ENCODE measurements around the gene GPR107. TPM values are rescaled to one million over a fixed set of nuclear protein-coding genes. Genes with fewer than 3 reads are reported as not detected.

The GPR107 gene
- total RNA-seq, 1 donor from 2014 or later, result 58.7 TPM

GRCh38 chr9:130147198-130147597 lies 93.5 kb downstream of the GPR107 start:
- Histone ChIP-seq H3K4me3 (ENCODE audit: insufficient read depth, low read depth, low read length) (no peak overlapping the region), H3K4me2 (ENCODE audit: low read length) (no peak overlapping the region), H3K27ac (ENCODE audit: low read depth, low read length) (no peak overlapping the region), H3K4me1 (ENCODE audit: insufficient read depth, low read length) (peaks cover 20% of the 10 kb centered on the region), H3K9ac (ENCODE audit: low read length) (no peak overlapping the region), H3K27me3 (ENCODE audit: insufficient read depth, low read length) (no peaks in the 10 kb centered on the region), H3K9me3 (ENCODE audit: insufficient read depth, low read depth, low read length) (no peaks in the 10 kb centered on the region), H3K79me2 (ENCODE audit: insufficient read depth, low read length) (no peaks in the 10 kb centered on the region), H3K36me3 (ENCODE audit: insufficient read depth, low read length) (no peaks in the 10 kb centered on the region), H2AFZ (ENCODE audit: low read depth, low read length) (no peak overlapping the region), H4K20me1 (ENCODE audit: insufficient read depth, low read length) (no peaks in the 10 kb centered on the region)
- Mint-ChIP-seq H3K36me3 (ENCODE audit: low read depth, unreplicated experiment) (peaks cover 2% of the 10 kb centered on the region), H3K27ac (ENCODE audit: unreplicated experiment) (no peak overlapping the region), H3K27me3 (ENCODE audit: low read depth, unreplicated experiment) (no peaks in the 10 kb centered on the region), H3K4me3 (ENCODE audit: unreplicated experiment) (no peak overlapping the region), H3K4me1 (ENCODE audit: low read depth, unreplicated experiment) (peaks cover 26% of the 10 kb centered on the region), H3K9me3 (ENCODE audit: unreplicated experiment) (peaks cover 3% of the 10 kb centered on the region)
- DNase-seq (ENCODE audit: low read depth), result no peak
- TF ChIP-seq EZH2 (IDR thresholded peaks at IDR 0.05; ENCODE audit: insufficient read depth, low read length) (no peak), CTCF (IDR thresholded peaks at IDR 0.05; ENCODE audit: insufficient read depth, low read depth, low read length) (no peak)
- FAIRE-seq, result no peak

GRCh38 chr9:130147910-130148309 lies 94.2 kb downstream of the GPR107 start:
- Histone ChIP-seq H2AFZ (ENCODE audit: low read depth, low read length) (no peak overlapping the region), H3K79me2 (ENCODE audit: insufficient read depth, low read length) (no peaks in the 10 kb centered on the region), H3K27me3 (ENCODE audit: insufficient read depth, low read length) (no peaks in the 10 kb centered on the region), H3K36me3 (ENCODE audit: insufficient read depth, low read length) (no peaks in the 10 kb centered on the region), H3K27ac (ENCODE audit: low read depth, low read length) (no peak overlapping the region), H3K4me1 (ENCODE audit: insufficient read depth, low read length) (peaks cover 20% of the 10 kb centered on the region), H3K9ac (ENCODE audit: low read length) (no peak overlapping the region), H3K4me2 (ENCODE audit: low read length) (no peak overlapping the region), H3K9me3 (ENCODE audit: insufficient read depth, low read depth, low read length) (no peaks in the 10 kb centered on the region), H4K20me1 (ENCODE audit: insufficient read depth, low read length) (no peaks in the 10 kb centered on the region), H3K4me3 (ENCODE audit: insufficient read depth, low read depth, low read length) (no peak overlapping the region)
- no peaks in the 10 kb centered on the region for H3K27me3 Mint-ChIP-seq (ENCODE audit: low read depth, unreplicated experiment)
- peaks cover 3% of the 10 kb centered on the region for H3K9me3 Mint-ChIP-seq (ENCODE audit: unreplicated experiment)
- TF ChIP-seq CTCF (IDR thresholded peaks at IDR 0.05; ENCODE audit: insufficient read depth, low read depth, low read length), result no peak
- TF ChIP-seq EZH2 (IDR thresholded peaks at IDR 0.05; ENCODE audit: insufficient read depth, low read length), result no peak
- H3K27ac Mint-ChIP-seq (ENCODE audit: unreplicated experiment), result no peak overlapping the region
- DNase-seq (ENCODE audit: low read depth) (no peak), FAIRE-seq (no peak)
- H3K36me3 Mint-ChIP-seq (ENCODE audit: low read depth, unreplicated experiment), result peaks cover 2% of the 10 kb centered on the region
- H3K4me1 Mint-ChIP-seq (ENCODE audit: low read depth, unreplicated experiment), result peaks cover 25% of the 10 kb centered on the region
- no peak overlapping the region for H3K4me3 Mint-ChIP-seq (ENCODE audit: unreplicated experiment)

- Mint-ChIP-seq H3K36me3 (ENCODE audit: low read depth, unreplicated experiment) (no peaks in the 10 kb centered on the region), H3K4me1 (ENCODE audit: low read depth, unreplicated experiment) (peaks cover 16% of the 10 kb centered on the region), H3K4me3 (ENCODE audit: unreplicated experiment) (no peak overlapping the region), H3K27ac (ENCODE audit: unreplicated experiment) (peak overlapping the region; percentile 53), H3K9me3 (ENCODE audit: unreplicated experiment) (peaks cover under 1% of the 10 kb centered on the region), H3K27me3 (ENCODE audit: low read depth, unreplicated experiment) (no peaks in the 10 kb centered on the region)
- peaks cover 10% of the 10 kb centered on the region for H3K4me1 ChIP-seq (ENCODE audit: insufficient read depth, low read length)
- TF ChIP-seq EZH2 (IDR thresholded peaks at IDR 0.05; ENCODE audit: insufficient read depth, low read length) (no peak), CTCF (IDR thresholded peaks at IDR 0.05; ENCODE audit: insufficient read depth, low read depth, low read length) (no peak)
- DNase-seq (ENCODE audit: low read depth), result no peak
- no peak for FAIRE-seq
- no peak overlapping the region for H2AFZ ChIP-seq (ENCODE audit: low read depth, low read length)
- H4K20me1 ChIP-seq (ENCODE audit: insufficient read depth, low read length), result no peaks in the 10 kb centered on the region
- H3K4me2 ChIP-seq (ENCODE audit: low read length), result no peak overlapping the region
- no peaks in the 10 kb centered on the region for H3K79me2 ChIP-seq (ENCODE audit: insufficient read depth, low read length)
- no peaks in the 10 kb centered on the region for H3K9me3 ChIP-seq (ENCODE audit: insufficient read depth, low read depth, low read length)
- no peak overlapping the region for H3K27ac ChIP-seq (ENCODE audit: low read depth, low read length)
- H3K4me3 ChIP-seq (ENCODE audit: insufficient read depth, low read depth, low read length), result no peak overlapping the region
- H3K9ac ChIP-seq (ENCODE audit: low read length), result no peak overlapping the region
- no peaks in the 10 kb centered on the region for H3K27me3 ChIP-seq (ENCODE audit: insufficient read depth, low read length)
- H3K36me3 ChIP-seq (ENCODE audit: insufficient read depth, low read length), result no peaks in the 10 kb centered on the region
Measured at GRCh38 chr9:130149031-130149430, 95.3 kb downstream of the GPR107 start.

Measured in astrocyte (in vitro differentiated cells and primary cell).